Tibial artery (tissue), 4 donors: ENCODE data around the gene ACYP2.
A peak's percentile ranks its signal among the peaks of the same experiment; 100 is the strongest.
"Not testable (repeated sequence)": the region's sequence is repeated elsewhere in the genome, so short reads cannot be mapped to it uniquely, and the experiment has no call there.

Experiments used
- DNase-seq, 2 donors: peaks; one replicate each; pipeline ENCODE4 v3.0.0-alpha.2; 2019
- H3K27ac ChIP-seq, 2 donors: fragments of 200-600 bp; sonication (generic) in 1 of 2; 1 replicate in 1 of 2; 2 replicates in 1 of 2; pipeline ENCODE4 v1.5.1; 2018 to 2019; ENCODE audit warnings: mild to moderate bottlenecking in 1 of 2
- H3K27me3 ChIP-seq, 2 donors: fragments of 200-600 bp; sonication (generic) in 1 of 2; one replicate each; pipeline versions ENCODE4 v1.5.1 to v1.6.0; 2016 to 2019
- H3K36me3 ChIP-seq, 3 donors: fragments of 200-600 bp; sonication (generic) in 2 of 3; one replicate each; pipeline ENCODE4 v1.5.1; 2016 to 2019; ENCODE audit warnings: mild to moderate bottlenecking in 2 of 3
- H3K4me1 ChIP-seq, 4 donors: fragments of 200-600 bp; sonication (generic) in 2 of 4; 1 replicate in 3 of 4; 2 replicates in 1 of 4; pipeline ENCODE4 v1.5.1; 2016 to 2019
- H3K4me3 ChIP-seq, 2 donors: fragments of 200-600 bp; sonication (generic) in 1 of 2; 1 replicate in 1 of 2; 2 replicates in 1 of 2; pipeline ENCODE4 v1.5.1; 2018 to 2019; ENCODE audit warnings: mild to moderate bottlenecking in 2 of 2
- H3K9me3 ChIP-seq, 3 donors: fragments of 200-600 bp; sonication (generic) in 1 of 3; one replicate each; pipeline ENCODE4 v1.5.1; 2016 to 2019
- CTCF ChIP-seq, 2 experiments: fragments of 200-600 bp in 1 of 2; fragments of 450-650 bp in 1 of 2; IDR thresholded peaks; one replicate each; pipeline ENCODE4 v1.5.1; 2017 to 2019; ENCODE audit warnings: antibody characterized with exemption in 2 of 2, mild to moderate bottlenecking in 1 of 2, moderate library complexity in 1 of 2
- intact Hi-C: fragments of 100-400 bp; cut with DNase I; formaldehyde crosslinking; loops from one replicate; pipeline ENCODE4 v1.15.0; 2023; ENCODE audit warnings: low total_unique reads

ACYP2 gene

GRCh38 chr2:54107903-54108615 lies 7.4 kb upstream of the ACYP2 start:
- no peaks in the 10 kb centered on the region for H3K9me3 ChIP-seq

GRCh38 chr2:54109848-54110247 lies 5.6 kb upstream of the ACYP2 start:
- no peak for DNase-seq
- Histone ChIP-seq H3K9me3 (no peaks in the 10 kb centered on the region), H3K4me1 (peaks cover 0 to 12% (median 2%) of the 10 kb centered on the region in 4 donors), H3K36me3 (no peaks in the 10 kb centered on the region), H3K27ac (no peak overlapping the region), H3K27me3 (no peaks in the 10 kb centered on the region), H3K4me3 (no peak overlapping the region)
- intact Hi-C loops, result loop anchor here (10.0 kb wide), 2 partner anchors 615 to 725 kb away; partner anchors contain the start of gene EML6
- TF ChIP-seq CTCF (IDR thresholded peaks at IDR 0.05), result no peak

More at GRCh38 chr2:54107903-54108615, 7.4 kb upstream of the ACYP2 start:
- Histone ChIP-seq H3K4me1 (peaks cover 0 to 16% (median 6%) of the 10 kb centered on the region in 4 donors), H3K27me3 (no peaks in the 10 kb centered on the region), H3K27ac (peak overlapping the region in 1 of 2 donors; percentile 29), H3K36me3 (no peaks in the 10 kb centered on the region), H3K4me3 (no peak overlapping the region)
- intact Hi-C loops, result loop anchor here (10.0 kb wide), 1 partner anchor 727 kb away; no protein-coding TSS in a partner anchor
- no peak for TF ChIP-seq CTCF (IDR thresholded peaks at IDR 0.05)
- DNase-seq, result no peak

GRCh38 chr2:54114479-54114878 lies 936 bp upstream of the ACYP2 start:
- not testable (repeated sequence) for H3K4me1 ChIP-seq, H3K27me3 ChIP-seq, H3K36me3 ChIP-seq, H3K9me3 ChIP-seq, DNase-seq
- H3K27ac ChIP-seq, result peak overlapping the region; percentile 98
- intact Hi-C loops, result loop anchor here (10.0 kb wide), 1 partner anchor 610 kb away; the partner anchor contains the start of gene EML6
- H3K4me3 ChIP-seq, result peak overlapping the region in 1 of 2 donors; percentile 72

GRCh38 chr2:54114936-54115283 lies 505 bp upstream of the ACYP2 start:
- H3K36me3 ChIP-seq, result no peaks in the 10 kb centered on the region
- peak overlapping the region; percentile 72 to 74 for H3K4me3 ChIP-seq
- no peak for TF ChIP-seq CTCF (IDR thresholded peaks at IDR 0.05)
- no peaks in the 10 kb centered on the region for H3K27me3 ChIP-seq
- peak overlapping the region; percentile 98 for H3K27ac ChIP-seq
- intact Hi-C loops, result loop anchor here (10.0 kb wide), 1 partner anchor 610 kb away; the partner anchor contains the start of gene EML6
- no peaks in the 10 kb centered on the region for H3K9me3 ChIP-seq
- DNase-seq, result no peak
- peaks cover 0 to 5% (median 2%) of the 10 kb centered on the region in 4 donors for H3K4me1 ChIP-seq

- H3K9me3 ChIP-seq, H3K4me3 ChIP-seq, H3K4me1 ChIP-seq, H3K27me3 ChIP-seq, H3K27ac ChIP-seq, H3K36me3 ChIP-seq, DNase-seq: not testable (repeated sequence)
- intact Hi-C loops, result loop anchor here (10.0 kb wide), 1 partner anchor 608 kb away; the partner anchor contains the start of gene EML6
These were observed 1.2 kb downstream of the ACYP2 start for GRCh38 chr2:54116598-54116997.

- Histone ChIP-seq H3K9me3 (no peaks in the 10 kb centered on the region), H3K27me3 (no peaks in the 10 kb centered on the region), H3K27ac (no peak overlapping the region), H3K4me3 (no peak overlapping the region), H3K4me1 (peaks cover 0 to 22% (median 9%) of the 10 kb centered on the region in 4 donors), H3K36me3 (no peaks in the 10 kb centered on the region)
- intact Hi-C loops, result no loop called here
- TF ChIP-seq CTCF (IDR thresholded peaks at IDR 0.05), result no peak
- DNase-seq, result no peak
These were observed 5.5 kb downstream of the ACYP2 start for GRCh38 chr2:54120950-54121349.
